PC-9 (cell line): ENCODE data around the gene JAML. TPM values are rescaled to one million over a fixed set of nuclear protein-coding genes. Genes with fewer than 3 reads are reported as not detected.

Experiments used
- Bru-seq: library from RNA; stranded (reverse); fragments of 400-500 nt; gene quantifications from one replicate; lab custom pipeline; 2021; lab: Mats Ljungman, UMichigan
- BruChase-seq, 2 experiments: library from RNA; stranded (reverse); fragments of 400-500 nt; gene quantifications; one replicate each; lab custom pipeline; 2021; lab: Mats Ljungman, UMichigan
- BruUV-seq: library from RNA; stranded (reverse); fragments of 400-500 nt; replicated peaks from 2 replicates; lab custom pipeline; 2021; lab: Mats Ljungman, UMichigan
- CTCF ChIA-PET: fragments of 300-600 bp; sonication (Branson Sonifier 250); formaldehyde crosslinking; loops from one replicate; lab custom pipeline; 2022; ENCODE audit warnings: antibody characterized with exemption; lab: Charles Lee
- POLR2A ChIA-PET: fragments of 300-600 bp; sonication (Branson Sonifier 250); formaldehyde crosslinking; loops from one replicate; lab custom pipeline; 2022; ENCODE audit warnings: antibody characterized with exemption; ENCODE audit not compliant: unreplicated experiment; lab: Charles Lee
- DNase-seq, 2 experiments: peaks; one replicate each; pipeline versions ENCODE4 v3.0.0 to v3.0.0-alpha.2; 2015 to 2022; ENCODE audit warnings: mixed read lengths in 1 of 2
- H2AFZ ChIP-seq: fragments of 200-600 bp; sonication (generic); 2 replicates; pipeline ENCODE4 v1.8.1; 2017; ENCODE audit warnings: antibody characterized with exemption
- H3F3A ChIP-seq: fragments of 200-600 bp; sonication (generic); 2 replicates; pipeline ENCODE4 v1.8.1; 2017; ENCODE audit warnings: antibody characterized with exemption, mild to moderate bottlenecking, low read depth; ENCODE audit not compliant: insufficient read depth
- H3K27ac ChIP-seq: fragments of 200-600 bp; sonication (generic); 2 replicates; pipeline ENCODE4 v1.6.1; 2016; ENCODE audit warnings: mixed run types
- H3K27me3 ChIP-seq: fragments of 200-600 bp; sonication (generic); 2 replicates; pipeline ENCODE4 v1.6.1; 2016; ENCODE audit warnings: low read depth, mixed run types; ENCODE audit not compliant: insufficient read depth
- H3K36me3 ChIP-seq: fragments of 200-600 bp; sonication (generic); 2 replicates; pipeline ENCODE4 v1.6.1; 2016; ENCODE audit warnings: low read depth, mixed run types
- H3K4me1 ChIP-seq: fragments of 200-600 bp; sonication (generic); replicated peaks from 2 replicates; pipeline ENCODE4 v1.6.1; 2016; ENCODE audit warnings: mixed run types; ENCODE audit not compliant: insufficient read depth
- H3K4me2 ChIP-seq: fragments of 200-600 bp; sonication (generic); 2 replicates; pipeline ENCODE4 v1.6.1; 2017; ENCODE audit warnings: mixed run types
- H3K4me3 ChIP-seq: fragments of 200-600 bp; sonication (generic); 2 replicates; pipeline ENCODE4 v1.6.1; 2016; ENCODE audit warnings: mixed run types
- H3K79me2 ChIP-seq: fragments of 200-600 bp; sonication (generic); 2 replicates; pipeline ENCODE4 v1.6.1; 2017; ENCODE audit warnings: low read depth, mixed run types
- H3K9me2 ChIP-seq: fragments of 200-600 bp; sonication (generic); 2 replicates; pipeline ENCODE4 v1.8.1; 2017; ENCODE audit warnings: mild to moderate bottlenecking; ENCODE audit not compliant: insufficient read depth
- H3K9me3 ChIP-seq: fragments of 200-600 bp; sonication (generic); 2 replicates; pipeline ENCODE4 v1.8.1; 2016; ENCODE audit warnings: low read depth; ENCODE audit not compliant: insufficient read depth
- H4K20me1 ChIP-seq: fragments of 200-600 bp; sonication (generic); 2 replicates; pipeline ENCODE4 v1.8.1; 2017; ENCODE audit not compliant: insufficient read depth
- CTCF ChIP-seq: fragments of 200-600 bp; sonication (generic); conservative IDR thresholded peaks from 2 replicates; pipeline ENCODE4 v1.6.1; 2017; ENCODE audit warnings: mixed run types, antibody characterized with exemption, mild to moderate bottlenecking, moderate library complexity
- EZH2 ChIP-seq: fragments of 200-600 bp; sonication (generic); IDR thresholded peaks from 2 replicates; pipeline ENCODE4 v1.8.0; 2017; ENCODE audit warnings: antibody characterized with exemption, low read depth
- intact Hi-C: fragments of 100-400 bp; cut with micrococcal nuclease; formaldehyde crosslinking; loops from one replicate; pipeline ENCODE4 v1.10.0; 2022; ENCODE audit not compliant: unreplicated experiment
- long read RNA-seq: library from polyadenylated mRNA; stranded (forward); transcript quantifications from one replicate; pipeline ENCODE4 v2.0.0, GENCODE V29; 2022
- total RNA-seq: library from RNA; stranded (reverse); gene quantifications from 2 replicates; pipeline ENCODE4 v1.2.3, GENCODE V29; 2021

Gene JAML, protein sequence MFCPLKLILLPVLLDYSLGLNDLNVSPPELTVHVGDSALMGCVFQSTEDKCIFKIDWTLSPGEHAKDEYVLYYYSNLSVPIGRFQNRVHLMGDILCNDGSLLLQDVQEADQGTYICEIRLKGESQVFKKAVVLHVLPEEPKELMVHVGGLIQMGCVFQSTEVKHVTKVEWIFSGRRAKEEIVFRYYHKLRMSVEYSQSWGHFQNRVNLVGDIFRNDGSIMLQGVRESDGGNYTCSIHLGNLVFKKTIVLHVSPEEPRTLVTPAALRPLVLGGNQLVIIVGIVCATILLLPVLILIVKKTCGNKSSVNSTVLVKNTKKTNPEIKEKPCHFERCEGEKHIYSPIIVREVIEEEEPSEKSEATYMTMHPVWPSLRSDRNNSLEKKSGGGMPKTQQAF
- total RNA-seq: not detected in 2 replicates
- percentile 31 among the genes with signal in this experiment for Bru-seq, nascent RNA
- percentile 32 among the genes with signal in this experiment for BruChase-seq, experiment 1, labeled RNA remaining after a 2-hour chase
- percentile 38 among the genes with signal in this experiment for BruChase-seq, experiment 2, labeled RNA remaining after a 6-hour chase
- long read RNA-seq: 0 reads

GRCh38 chr11:118224511-118225188 lies at the start of gene JAML:
Gene JAML, minus strand, starts transcription at chr11:118225011. Its CDS starts 10,145 bp downstream, at chr11:118214866.
- Histone ChIP-seq H4K20me1 (no peaks in the 10 kb centered on the region), H3K4me1 (no peaks in the 10 kb centered on the region), H3K9me3 (no peaks in the 10 kb centered on the region), H3F3A (no peaks in the 10 kb centered on the region), H3K36me3 (peaks cover 5% of the 10 kb centered on the region; the same call in 1 of the 2 replicates), H3K4me3 (no peak within 1 kb of the TSS), H3K79me2 (no peaks in the 10 kb centered on the region), H3K27ac (no peak within 1 kb of the TSS), H3K4me2 (no peak within 1 kb of the TSS), H2AFZ (no peak within 1 kb of the TSS), H3K27me3 (no peaks in the 10 kb centered on the region), H3K9me2 (no peaks in the 10 kb centered on the region)
- no TSS peak for BruUV-seq
- POLR2A ChIA-PET: interaction anchor here (0.6 kb wide), 1 partner anchor 40 kb away, joined by 3 read pairs; the partner anchor contains the start of gene MPZL2
- intact Hi-C loops: no loop called here
- CTCF ChIA-PET: no interaction called here
- no peak for TF ChIP-seq EZH2
- TF ChIP-seq CTCF: no peak
- DNase-seq: no peak

DNA sequence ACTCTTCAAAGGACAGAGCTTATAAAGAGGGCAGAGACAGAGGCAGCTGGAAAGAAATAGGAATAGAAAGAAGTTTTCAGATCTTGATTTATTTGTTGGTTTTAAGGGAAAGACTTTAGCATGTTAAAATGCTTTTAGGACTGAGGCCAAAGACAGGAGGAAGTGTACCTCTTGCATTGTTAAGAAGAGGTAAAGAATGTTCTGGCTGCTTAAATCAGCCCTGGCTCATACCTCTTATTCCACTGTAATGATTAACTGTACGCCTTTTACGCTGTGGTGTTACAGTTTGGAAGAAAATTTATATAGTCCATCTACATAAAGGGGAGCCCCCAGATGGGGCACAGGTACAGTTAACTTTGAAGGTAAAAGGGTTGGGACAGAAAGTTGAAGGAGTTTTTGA lies 49.4 kb upstream of the JAML start:
- ChIA-PET POLR2A (no interaction called here), CTCF (no interaction called here)
- peaks cover 47% of the 10 kb centered on the region for H3K4me1 ChIP-seq
- H3K9me3 ChIP-seq: no peaks in the 10 kb centered on the region
- DNase-seq: no peak
- H3F3A ChIP-seq: peaks cover 27% of the 10 kb centered on the region
- no peak overlapping the region for H2AFZ ChIP-seq
- H3K4me2 ChIP-seq: peak overlapping the region; percentile 61; the same call in 1 of the 2 replicates
- TF ChIP-seq CTCF: no peak
- H4K20me1 ChIP-seq: no peaks in the 10 kb centered on the region
- no peak overlapping the region for H3K4me3 ChIP-seq
- no peak overlapping the region for H3K27ac ChIP-seq
- no peaks in the 10 kb centered on the region for H3K79me2 ChIP-seq
- H3K27me3 ChIP-seq: no peaks in the 10 kb centered on the region
- no peaks in the 10 kb centered on the region for H3K36me3 ChIP-seq
- BruUV-seq: no TSS peak
- intact Hi-C loops: no loop called here
- no peaks in the 10 kb centered on the region; the same call in 1 of the 2 replicates for H3K9me2 ChIP-seq

GRCh38 chr11:118272001-118272400 lies 47.2 kb upstream of the JAML start:
- Histone ChIP-seq H4K20me1 (no peaks in the 10 kb centered on the region), H3F3A (peaks cover 18% of the 10 kb centered on the region), H3K36me3 (no peaks in the 10 kb centered on the region), H3K79me2 (no peaks in the 10 kb centered on the region), H3K4me3 (no peak overlapping the region), H2AFZ (no peak overlapping the region), H3K27me3 (no peaks in the 10 kb centered on the region), H3K9me2 (no peaks in the 10 kb centered on the region; the same call in 1 of the 2 replicates), H3K9me3 (no peaks in the 10 kb centered on the region), H3K4me1 (peaks cover 34% of the 10 kb centered on the region), H3K4me2 (no peak overlapping the region), H3K27ac (no peak overlapping the region)
- CTCF ChIA-PET: no interaction called here
- intact Hi-C loops: no loop called here
- no peak for DNase-seq
- no TSS peak for BruUV-seq
- POLR2A ChIA-PET: no interaction called here
- TF ChIP-seq CTCF: no peak
